Natural killer cell treated with Interleukin-12 subunit alpha and Interleukin-12 subunit beta and Interleukin-15 and Interleukin-18, amount 100 ng/mL, for 72 hours (primary cell): ENCODE data around the gene POU2F3. TPM values are rescaled to one million over a fixed set of nuclear protein-coding genes. Genes with fewer than 3 reads are reported as not detected.

ENCODE experiments used
- ATAC-seq, 2 donors: fragments of 150-1000 bp; cut with Tn5 transposase in 1 of 2; sonication (Bioruptor Pico), chemical (Tn5 transposase) in 1 of 2; 2 replicates each; pipeline ENCODE4 v1.10.0; 2021
- DNase-seq: peaks from one replicate; pipeline ENCODE4 v3.0.0; 2022; ENCODE audit warnings: low spot score
- H3K27ac Mint-ChIP-seq, 2 donors: 1 replicate in 1 of 2; 2 replicates in 1 of 2; pipeline ENCODE4 v1.8.0; 2022; ENCODE audit warnings: mixed read lengths in 2 of 2, mild to moderate bottlenecking in 1 of 2, moderate library complexity in 1 of 2
- H3K27me3 Mint-ChIP-seq, 2 donors: 1 replicate in 1 of 2; 2 replicates in 1 of 2; pipeline ENCODE4 v1.8.0; 2022; ENCODE audit warnings: mixed read lengths in 2 of 2
- H3K36me3 Mint-ChIP-seq: one replicate; pipeline ENCODE4 v1.8.0; 2022; ENCODE audit warnings: mixed read lengths
- H3K4me1 Mint-ChIP-seq, 2 donors: 1 replicate in 1 of 2; 2 replicates in 1 of 2; pipeline ENCODE4 v1.8.0; 2022; ENCODE audit warnings: low read depth in 2 of 2, mixed read lengths in 2 of 2, mild to moderate bottlenecking in 1 of 2
- H3K4me3 Mint-ChIP-seq: one replicate; pipeline ENCODE4 v1.8.0; 2022; ENCODE audit warnings: mixed read lengths
- H3K9me3 Mint-ChIP-seq: 2 replicates; pipeline ENCODE4 v1.8.0; 2022; ENCODE audit warnings: mixed read lengths
- total RNA-seq, 2 donors: library from RNA; stranded (reverse); gene quantifications; one replicate each; pipeline ENCODE4 v1.2.3, GENCODE V29; 2022

The POU2F3 gene
- total RNA-seq, 2 donors from 2014 or later = not detected

GRCh38 chr11:120336641-120337354 lies 96.9 kb downstream of the POU2F3 start:
- Mint-ChIP-seq H3K36me3 (peaks cover 6% of the 10 kb centered on the region), H3K4me1 (peaks cover 36 to 37% of the 10 kb centered on the region in 2 donors), H3K9me3 (no peaks in the 10 kb centered on the region), H3K27me3 (peaks cover 29 to 38% of the 10 kb centered on the region in 2 donors), H3K4me3 (peak overlapping the region; percentile 98), H3K27ac (peak overlapping the region; percentile 66 to 92)
- ATAC-seq (peak; percentile 57 to 69), DNase-seq (peak; percentile 66)

- no peaks in the 10 kb centered on the region for H3K9me3 Mint-ChIP-seq
- ATAC-seq (no peak), DNase-seq (no peak)
- peaks cover 41 to 43% of the 10 kb centered on the region in 2 donors for H3K4me1 Mint-ChIP-seq
- peaks cover 30 to 45% of the 10 kb centered on the region in 2 donors for H3K27me3 Mint-ChIP-seq
- H3K4me3 Mint-ChIP-seq = peak overlapping the region; percentile 98
- peak overlapping the region; percentile 66 to 92 for H3K27ac Mint-ChIP-seq
- H3K36me3 Mint-ChIP-seq = peaks cover 12% of the 10 kb centered on the region
Observed at GRCh38 chr11:120337355-120338106, 97.6 kb downstream of the POU2F3 start.

GRCh38 chr11:120338107-120338933 lies 98.4 kb downstream of the POU2F3 start:
- H3K27me3 Mint-ChIP-seq = peaks cover 27 to 42% of the 10 kb centered on the region in 2 donors
- peaks cover 41 to 43% of the 10 kb centered on the region in 2 donors for H3K4me1 Mint-ChIP-seq
- H3K9me3 Mint-ChIP-seq = no peaks in the 10 kb centered on the region
- peaks cover 13% of the 10 kb centered on the region for H3K36me3 Mint-ChIP-seq
- DNase-seq = no peak
- H3K27ac Mint-ChIP-seq = peak overlapping the region; percentile 66 to 92
- ATAC-seq = no peak
- H3K4me3 Mint-ChIP-seq = peak overlapping the region; percentile 98

- DNase-seq = no peak
Observed at GRCh38 chr11:120339394-120339890, 99.5 kb downstream of the POU2F3 start.

GRCh38 chr11:120340529-120340928 lies 100.6 kb downstream of the POU2F3 start:
- H3K9me3 Mint-ChIP-seq = no peaks in the 10 kb centered on the region
- ATAC-seq = no peak
- peaks cover 13% of the 10 kb centered on the region for H3K36me3 Mint-ChIP-seq
- H3K4me3 Mint-ChIP-seq = no peak overlapping the region
- H3K27ac Mint-ChIP-seq = no peak overlapping the region
- DNase-seq = no peak
- peaks cover 47 to 50% of the 10 kb centered on the region in 2 donors for H3K4me1 Mint-ChIP-seq
- H3K27me3 Mint-ChIP-seq = peaks cover 30 to 38% of the 10 kb centered on the region in 2 donors

More at GRCh38 chr11:120339394-120339890, 99.5 kb downstream of the POU2F3 start:
- Mint-ChIP-seq H3K4me1 (peaks cover 44 to 47% of the 10 kb centered on the region in 2 donors), H3K36me3 (peaks cover 13% of the 10 kb centered on the region), H3K9me3 (no peaks in the 10 kb centered on the region), H3K4me3 (peak overlapping the region; percentile 32), H3K27ac (no peak overlapping the region), H3K27me3 (peaks cover 27 to 38% of the 10 kb centered on the region in 2 donors)
- ATAC-seq = no peak

GRCh38 chr11:120342226-120342625 lies 102.3 kb downstream of the POU2F3 start:
- no peak for DNase-seq
- H3K27ac Mint-ChIP-seq = peak overlapping the region in 1 of 2 donors; percentile 34
- H3K9me3 Mint-ChIP-seq = no peaks in the 10 kb centered on the region
- peaks cover 53 to 57% of the 10 kb centered on the region in 2 donors for H3K4me1 Mint-ChIP-seq
- ATAC-seq = no peak
- H3K36me3 Mint-ChIP-seq = peaks cover 9% of the 10 kb centered on the region
- H3K27me3 Mint-ChIP-seq = peaks cover 35 to 42% of the 10 kb centered on the region in 2 donors
- H3K4me3 Mint-ChIP-seq = no peak overlapping the region

- H3K4me3 Mint-ChIP-seq = no peak overlapping the region
- H3K4me1 Mint-ChIP-seq = peaks cover 49 to 54% of the 10 kb centered on the region in 2 donors
- H3K36me3 Mint-ChIP-seq = peaks cover 6% of the 10 kb centered on the region
- no peaks in the 10 kb centered on the region for H3K9me3 Mint-ChIP-seq
- ATAC-seq (no peak), DNase-seq (no peak)
- peaks cover 35 to 42% of the 10 kb centered on the region in 2 donors for H3K27me3 Mint-ChIP-seq
- peak overlapping the region in 1 of 2 donors; percentile 34 for H3K27ac Mint-ChIP-seq
Observed at GRCh38 chr11:120342678-120343077, 102.7 kb downstream of the POU2F3 start.

GRCh38 chr11:120343429-120343828 lies 103.5 kb downstream of the POU2F3 start:
- Mint-ChIP-seq H3K9me3 (no peaks in the 10 kb centered on the region), H3K27ac (no peak overlapping the region), H3K36me3 (peaks cover 6% of the 10 kb centered on the region), H3K27me3 (peaks cover 34 to 39% of the 10 kb centered on the region in 2 donors), H3K4me1 (peaks cover 43 to 47% of the 10 kb centered on the region in 2 donors), H3K4me3 (no peak overlapping the region)
- DNase-seq (no peak), ATAC-seq (no peak)

- peak overlapping the region; percentile 28 to 60 for H3K27ac Mint-ChIP-seq
- peak; percentile 96 to 98 for ATAC-seq
Observed at GRCh38 chr11:120344302-120345004, 104.5 kb downstream of the POU2F3 start.

GRCh38 chr11:120346233-120346632 lies 106.3 kb downstream of the POU2F3 start:
- Mint-ChIP-seq H3K4me3 (no peak overlapping the region), H3K36me3 (peaks cover 6% of the 10 kb centered on the region), H3K27me3 (peaks cover 31 to 42% of the 10 kb centered on the region in 2 donors), H3K9me3 (no peaks in the 10 kb centered on the region), H3K27ac (no peak overlapping the region), H3K4me1 (peaks cover 30 to 33% of the 10 kb centered on the region in 2 donors)
- DNase-seq (no peak), ATAC-seq (no peak)

More at GRCh38 chr11:120344302-120345004, 104.5 kb downstream of the POU2F3 start:
- H3K4me3 Mint-ChIP-seq = peak overlapping the region; percentile 68
- peak; percentile 75 for DNase-seq
- peaks cover 6% of the 10 kb centered on the region for H3K36me3 Mint-ChIP-seq
- peaks cover 34 to 43% of the 10 kb centered on the region in 2 donors for H3K27me3 Mint-ChIP-seq
- no peaks in the 10 kb centered on the region for H3K9me3 Mint-ChIP-seq
- peaks cover 40 to 44% of the 10 kb centered on the region in 2 donors for H3K4me1 Mint-ChIP-seq

- DNase-seq (no peak), ATAC-seq (no peak)
- Mint-ChIP-seq H3K4me1 (peaks cover 13 to 23% of the 10 kb centered on the region in 2 donors), H3K4me3 (no peak overlapping the region), H3K9me3 (no peaks in the 10 kb centered on the region), H3K27ac (no peak overlapping the region), H3K36me3 (no peaks in the 10 kb centered on the region), H3K27me3 (peaks cover 27 to 32% of the 10 kb centered on the region in 2 donors)
Observed at GRCh38 chr11:120350637-120351036, 110.7 kb downstream of the POU2F3 start.

GRCh38 chr11:120352405-120352804 lies 112.5 kb downstream of the POU2F3 start:
- Mint-ChIP-seq H3K9me3 (no peaks in the 10 kb centered on the region), H3K27me3 (peaks cover 17 to 24% of the 10 kb centered on the region in 2 donors), H3K4me1 (peaks cover 5 to 20% of the 10 kb centered on the region in 2 donors), H3K4me3 (no peak overlapping the region), H3K36me3 (no peaks in the 10 kb centered on the region), H3K27ac (no peak overlapping the region)
- no peak for DNase-seq
- no peak for ATAC-seq
